HG02970 (cell line): ENCODE data around the gene NGFR.

ENCODE experiments used
- ATAC-seq: cut with Tn5 transposase; IDR thresholded peaks from one replicate; pipeline ENCODE4 v1.9.1; 2021; ENCODE audit warnings: mild to moderate bottlenecking, moderate library complexity, moderate number of reproducible peaks; ENCODE audit not compliant: unreplicated experiment, low FRiP score

The NGFR gene

GRCh38 chr17:49513044-49513395 lies 17.9 kb downstream of the NGFR start:
- ATAC-seq, result no peak

GRCh38 chr17:49513641-49514040 lies 18.5 kb downstream of the NGFR start:
- no peak for ATAC-seq

- no peak for ATAC-seq
Observed at GRCh38 chr17:49514071-49514721, 19.1 kb downstream of the NGFR start.

- no peak for ATAC-seq
Observed at GRCh38 chr17:49515196-49515770, 20.2 kb downstream of the NGFR start.

GRCh38 chr17:49516180-49516579 lies 21.1 kb downstream of the NGFR start:
- no peak for ATAC-seq

- no peak for ATAC-seq
Observed at GRCh38 chr17:49518346-49519078, 23.4 kb downstream of the NGFR start.

- no peak for ATAC-seq
Observed at GRCh38 chr17:49519781-49520180, 24.7 kb downstream of the NGFR start.

GRCh38 chr17:49520386-49521087 lies 25.4 kb downstream of the NGFR start:
- ATAC-seq, result no peak

- no peak for ATAC-seq
Observed at GRCh38 chr17:49521088-49521450, 26.0 kb downstream of the NGFR start.

- no peak for ATAC-seq
Observed at GRCh38 chr17:49521471-49522356, 26.6 kb downstream of the NGFR start.

- ATAC-seq, result no peak
Observed at GRCh38 chr17:49522357-49522890, 27.3 kb downstream of the NGFR start.

- ATAC-seq, result no peak
Observed at GRCh38 chr17:49523196-49523595, 28.1 kb downstream of the NGFR start.

- ATAC-seq, result no peak
Observed at GRCh38 chr17:49523706-49524472, 28.8 kb downstream of the NGFR start.

GRCh38 chr17:49524473-49525359 lies 29.6 kb downstream of the NGFR start:
- no peak for ATAC-seq

- ATAC-seq, result no peak
Observed at GRCh38 chr17:49525831-49526741, 31.0 kb downstream of the NGFR start.

GRCh38 chr17:49527927-49528651 lies 33.0 kb downstream of the NGFR start:
- ATAC-seq, result no peak

GRCh38 chr17:49528966-49529365 lies 33.9 kb downstream of the NGFR start:
- no peak for ATAC-seq
